OCI-LY3 (cell line): ENCODE data around the gene B3GALT5.

ENCODE experiments used
- H2AFZ ChIP-seq: fragments of 200-600, 300-600 bp; shearing (Covaris generic); 2 replicates; pipeline ENCODE4 v1.6.0; 2014; ENCODE audit warnings: antibody characterized with exemption, low read depth, low read length
- H3K27ac ChIP-seq: fragments of 200-600, 300-600 bp; sonication (generic); 2 replicates; pipeline ENCODE4 v1.5.1; 2014; ENCODE audit warnings: mild to moderate bottlenecking, low read length, moderate library complexity, mixed read lengths
- H3K27me3 ChIP-seq: fragments of 200-600, 300-600 bp; sonication (generic); 2 replicates; pipeline ENCODE4 v1.6.1; 2014; ENCODE audit warnings: low read depth, low read length, mixed read lengths
- H3K36me3 ChIP-seq: fragments of 200-600, 300-600 bp; sonication (generic); replicated peaks from 2 replicates; pipeline ENCODE3; 2014; ENCODE audit warnings: low read depth, low read length, mixed read lengths
- H3K4me1 ChIP-seq: fragments of 300-600, 200-600 bp; sonication (generic); 2 replicates; pipeline ENCODE4 v1.6.1; 2014; ENCODE audit warnings: low read length, mixed read lengths
- H3K4me2 ChIP-seq: fragments of 200-600, 300-600 bp; sonication (generic); 2 replicates; pipeline ENCODE4 v1.6.1; 2014; ENCODE audit warnings: low read length, mixed read lengths
- H3K4me3 ChIP-seq: fragments of 300-600, 200-600 bp; sonication (generic); 2 replicates; pipeline ENCODE4 v1.5.1; 2014; ENCODE audit warnings: antibody characterized with exemption, mild to moderate bottlenecking, low read length, moderate library complexity
- H3K79me2 ChIP-seq: fragments of 300-600, 200-600 bp; shearing (Covaris generic); 2 replicates; pipeline ENCODE4 v1.6.1; 2014; ENCODE audit warnings: mild to moderate bottlenecking, low read length, mixed read lengths
- H3K9ac ChIP-seq: fragments of 300-600, 200-600 bp; shearing (Covaris generic); 2 replicates; pipeline ENCODE4 v1.6.0; 2014; ENCODE audit warnings: mild to moderate bottlenecking, low read length, moderate library complexity
- H3K9me3 ChIP-seq: fragments of 200-600, 300-600 bp; shearing (Covaris generic); 2 replicates; pipeline ENCODE4 v1.6.1; 2014; ENCODE audit warnings: low read length, mixed read lengths; ENCODE audit not compliant: insufficient read depth
- H4K20me1 ChIP-seq: fragments of 200-600, 300-600 bp; sonication (generic); 2 replicates; pipeline ENCODE4 v1.6.1; 2016; ENCODE audit warnings: low read length, mixed read lengths; ENCODE audit not compliant: insufficient read depth
- EZH2phosphoT487 ChIP-seq: fragments of 200-600 bp; shearing (Covaris generic); IDR thresholded peaks from 2 replicates; pipeline ENCODE4 v1.6.1; 2018; ENCODE audit warnings: antibody characterized with exemption, mixed run types, low read depth
- TF ChIP-seq, protein P1 (sequence below): fragments of 200-600, 300-600 bp; sonication (generic); IDR thresholded peaks from 2 replicates; pipeline ENCODE4 v1.5.1; 2014; ENCODE audit warnings: antibody characterized with exemption, low read length, low read depth

Gene B3GALT5

DNA sequence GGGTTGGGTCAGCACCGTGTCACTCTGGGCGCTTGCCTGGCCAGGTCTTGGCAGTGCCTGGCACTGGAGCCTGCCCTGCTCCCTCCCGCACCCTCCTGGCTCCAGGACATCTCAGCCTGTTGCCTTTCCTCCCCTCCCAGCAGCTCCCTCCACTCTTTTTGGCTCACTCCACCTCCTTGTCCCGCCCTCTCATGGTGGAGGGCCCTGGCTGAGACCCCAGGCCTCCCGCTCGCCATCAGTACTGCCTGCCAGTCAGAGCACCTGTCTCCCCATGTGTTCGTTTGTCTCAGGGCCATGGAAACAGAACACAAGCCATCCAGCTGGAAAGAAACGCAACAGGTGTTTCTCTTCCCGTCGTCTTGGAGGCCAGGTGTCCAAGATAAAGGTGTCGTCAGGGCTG, 61.0 kb downstream of the B3GALT5 start:
- no peak overlapping the region for H2AFZ ChIP-seq
- H3K79me2 ChIP-seq: no peaks in the 10 kb centered on the region
- no peaks in the 10 kb centered on the region for H3K4me1 ChIP-seq
- H3K9me3 ChIP-seq: no peaks in the 10 kb centered on the region
- H3K36me3 ChIP-seq: no peaks in the 10 kb centered on the region
- H4K20me1 ChIP-seq: no peaks in the 10 kb centered on the region
- no peak overlapping the region for H3K9ac ChIP-seq
- no peak overlapping the region for H3K27ac ChIP-seq
- H3K4me2 ChIP-seq: no peak overlapping the region
- no peak for TF ChIP-seq EZH2phosphoT487
- TF ChIP-seq, protein P1, sequence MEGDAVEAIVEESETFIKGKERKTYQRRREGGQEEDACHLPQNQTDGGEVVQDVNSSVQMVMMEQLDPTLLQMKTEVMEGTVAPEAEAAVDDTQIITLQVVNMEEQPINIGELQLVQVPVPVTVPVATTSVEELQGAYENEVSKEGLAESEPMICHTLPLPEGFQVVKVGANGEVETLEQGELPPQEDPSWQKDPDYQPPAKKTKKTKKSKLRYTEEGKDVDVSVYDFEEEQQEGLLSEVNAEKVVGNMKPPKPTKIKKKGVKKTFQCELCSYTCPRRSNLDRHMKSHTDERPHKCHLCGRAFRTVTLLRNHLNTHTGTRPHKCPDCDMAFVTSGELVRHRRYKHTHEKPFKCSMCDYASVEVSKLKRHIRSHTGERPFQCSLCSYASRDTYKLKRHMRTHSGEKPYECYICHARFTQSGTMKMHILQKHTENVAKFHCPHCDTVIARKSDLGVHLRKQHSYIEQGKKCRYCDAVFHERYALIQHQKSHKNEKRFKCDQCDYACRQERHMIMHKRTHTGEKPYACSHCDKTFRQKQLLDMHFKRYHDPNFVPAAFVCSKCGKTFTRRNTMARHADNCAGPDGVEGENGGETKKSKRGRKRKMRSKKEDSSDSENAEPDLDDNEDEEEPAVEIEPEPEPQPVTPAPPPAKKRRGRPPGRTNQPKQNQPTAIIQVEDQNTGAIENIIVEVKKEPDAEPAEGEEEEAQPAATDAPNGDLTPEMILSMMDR: no peak
- H3K27me3 ChIP-seq: peaks cover 3% of the 10 kb centered on the region; the same call in 1 of the 2 replicates
- no peak overlapping the region for H3K4me3 ChIP-seq

DNA sequence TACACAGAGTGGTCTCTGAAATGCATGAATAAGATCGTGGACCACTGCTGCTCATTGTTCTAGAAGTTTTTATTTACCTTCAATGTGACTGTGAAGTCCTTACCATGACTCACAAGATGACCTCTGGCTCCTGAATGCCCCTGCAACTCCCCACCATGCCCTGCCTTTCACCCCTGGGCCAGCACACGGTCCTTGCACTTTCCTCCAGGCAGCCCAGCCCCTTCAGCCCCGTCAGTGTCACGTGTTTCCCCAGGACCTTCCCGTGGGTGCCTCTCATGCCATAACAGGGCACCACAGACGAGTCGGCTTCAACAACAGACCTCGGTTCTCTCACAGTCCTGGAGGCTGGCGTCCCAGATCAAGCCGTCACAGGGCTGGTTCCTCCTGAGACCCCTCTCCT, 62.1 kb downstream of the B3GALT5 start:
- H4K20me1 ChIP-seq: no peaks in the 10 kb centered on the region
- no peak overlapping the region for H3K4me2 ChIP-seq
- no peaks in the 10 kb centered on the region for H3K79me2 ChIP-seq
- no peak overlapping the region for H3K27ac ChIP-seq
- H3K4me3 ChIP-seq: no peak overlapping the region
- no peak overlapping the region for H3K9ac ChIP-seq
- H2AFZ ChIP-seq: no peak overlapping the region
- TF ChIP-seq, protein P1: no peak
- no peak for TF ChIP-seq EZH2phosphoT487
- H3K27me3 ChIP-seq: peaks cover 3% of the 10 kb centered on the region; the same call in 1 of the 2 replicates
- no peaks in the 10 kb centered on the region for H3K9me3 ChIP-seq
- no peaks in the 10 kb centered on the region for H3K4me1 ChIP-seq
- no peaks in the 10 kb centered on the region for H3K36me3 ChIP-seq

DNA sequence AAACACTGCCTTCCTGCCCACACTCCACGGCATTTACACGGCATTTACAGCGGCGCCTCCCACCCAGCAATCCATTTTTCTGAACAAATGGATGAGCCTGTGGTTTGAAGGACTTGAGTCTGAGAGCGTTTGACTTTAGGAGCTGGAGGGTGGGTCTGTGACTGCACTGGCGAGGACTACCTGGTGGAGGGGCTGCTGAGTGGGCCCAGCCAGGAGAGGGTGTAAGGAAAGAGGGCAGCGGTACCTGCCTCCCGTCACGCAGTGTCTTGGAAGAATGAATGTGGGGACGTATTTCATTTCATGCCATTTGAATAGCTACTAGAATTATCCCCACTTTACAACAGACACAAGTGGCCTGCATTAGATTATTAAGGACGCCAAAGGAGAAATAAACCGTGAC, 62.9 kb downstream of the B3GALT5 start:
- H3K9me3 ChIP-seq: no peaks in the 10 kb centered on the region
- no peak overlapping the region for H2AFZ ChIP-seq
- no peak overlapping the region for H3K9ac ChIP-seq
- H3K27me3 ChIP-seq: peaks cover 3% of the 10 kb centered on the region; the same call in 1 of the 2 replicates
- no peaks in the 10 kb centered on the region for H3K4me1 ChIP-seq
- H3K4me2 ChIP-seq: no peak overlapping the region
- H3K36me3 ChIP-seq: no peaks in the 10 kb centered on the region
- no peaks in the 10 kb centered on the region for H4K20me1 ChIP-seq
- H3K27ac ChIP-seq: no peak overlapping the region
- no peaks in the 10 kb centered on the region for H3K79me2 ChIP-seq
- TF ChIP-seq EZH2phosphoT487: no peak
- TF ChIP-seq, protein P1: no peak
- no peak overlapping the region for H3K4me3 ChIP-seq

DNA sequence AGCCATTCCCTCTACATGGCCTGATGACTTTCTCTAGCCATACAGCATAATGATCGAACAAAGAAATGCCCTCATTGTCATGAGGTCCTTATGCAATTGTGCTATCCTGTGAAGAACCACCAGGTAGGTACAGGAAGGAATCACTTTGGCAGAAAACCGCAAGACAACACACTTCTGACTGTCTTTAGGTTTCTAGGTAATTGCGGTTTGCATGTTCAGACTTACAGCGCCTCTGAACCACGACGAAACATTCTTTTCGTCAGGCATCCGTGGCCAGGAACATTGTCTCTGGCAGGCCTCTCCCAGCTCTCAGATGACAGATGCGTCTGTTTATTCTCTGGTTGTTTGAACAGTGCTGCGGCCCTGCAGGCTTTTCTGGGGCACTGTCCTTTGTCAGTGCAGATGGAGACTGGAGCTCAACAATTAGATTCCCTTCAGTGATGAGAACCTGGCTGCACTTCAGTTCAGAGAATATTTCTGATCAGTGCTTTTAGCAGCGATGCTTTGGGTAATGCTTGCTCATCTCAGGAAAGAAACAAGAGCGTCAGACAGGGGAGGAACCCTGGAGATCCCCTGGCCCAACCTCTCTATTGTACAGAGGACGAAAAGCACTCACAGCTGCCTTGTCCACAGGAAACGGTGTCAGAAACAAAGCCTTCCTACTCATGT, 63.4 kb downstream of the B3GALT5 start:
- Histone ChIP-seq H3K79me2 (no peaks in the 10 kb centered on the region), H4K20me1 (no peaks in the 10 kb centered on the region), H2AFZ (no peak overlapping the region), H3K36me3 (no peaks in the 10 kb centered on the region), H3K9ac (no peak overlapping the region), H3K4me1 (no peaks in the 10 kb centered on the region), H3K4me3 (no peak overlapping the region), H3K27ac (no peak overlapping the region), H3K4me2 (no peak overlapping the region), H3K27me3 (peaks cover 3% of the 10 kb centered on the region; the same call in 1 of the 2 replicates), H3K9me3 (no peaks in the 10 kb centered on the region)
- TF ChIP-seq, protein P1: no peak
- no peak for TF ChIP-seq EZH2phosphoT487
